K562 (cell line): ENCODE data around the gene SPECC1L. TPM values are rescaled to one million over a fixed set of nuclear protein-coding genes. Genes with fewer than 3 reads are reported as not detected.

Experiments used
- ATAC-seq: fragments of 200-7000 bp; cut with Tn5 transposase; 3 replicates; pipeline ENCODE4 v1.9.1; 2020; ENCODE audit warnings: moderate library complexity
- BruUV-seq: library from RNA; stranded (reverse); fragments of 400-500 nt; replicated peaks from 2 replicates; lab custom pipeline; 2021; lab: Mats Ljungman, UMichigan
- CTCF ChIA-PET: fragments of 300-600 bp; formaldehyde crosslinking; extraction: SDS; loops from one replicate; lab custom pipeline; 2021; ENCODE audit warnings: low intra/inter-chr PET ratio; lab: Yijun Ruan, JAX
- POLR2A ChIA-PET: fragments of 300-600, 350-650 bp; sonication (Branson Sonifier 250); formaldehyde crosslinking; extraction: SDS; loops from one replicate; lab custom pipeline; 2021; ENCODE audit warnings: antibody characterized with exemption, inconsistent platforms; lab: Yijun Ruan, JAX
- DNase-seq, 4 experiments: peaks; one replicate each; pipeline versions ENCODE4 v3.0.0 to v3.0.0-alpha.2; 2011 to 2018; ENCODE audit warnings: low spot score in 3 of 4, mixed read lengths in 3 of 4; ENCODE audit errors: extremely low read depth in 1 of 4
- FAIRE-seq: peaks from 2 replicates; lab custom pipeline; 2011; peaks lifted over from hg19 to GRCh38; lab: Jason Lieb, UNC
- H2AFZ ChIP-seq: 2 replicates; pipeline ENCODE4 v1.6.0; 2011; ENCODE audit warnings: low read depth, low read length, control low read depth, inconsistent platforms
- H3K27ac ChIP-seq: fragments of 200-600 bp; 3 replicates; pipeline ENCODE4 v1.8.0; 2011; ENCODE audit warnings: low read depth, mild to moderate bottlenecking, control low read depth, inconsistent platforms, low read length, moderate library complexity, mixed read lengths; ENCODE audit errors: extremely low read depth
- H3K27me3 ChIP-seq, 2 experiments: fragments of 300-600 bp in 1 of 2; 2 replicates in 1 of 2; 3 replicates in 1 of 2; pipeline versions ENCODE4 v1.6.0 to v1.8.0; 2011; ENCODE audit warnings: inconsistent platforms in 2 of 2, low read length in 2 of 2, mild to moderate bottlenecking in 1 of 2, mixed read lengths in 1 of 2, moderate library complexity in 1 of 2; ENCODE audit not compliant: control insufficient read depth in 2 of 2, insufficient read depth in 2 of 2
- H3K36me3 ChIP-seq: fragments of 300-600 bp; 3 replicates; pipeline ENCODE4 v1.8.0; 2011; ENCODE audit warnings: mild to moderate bottlenecking, low read length, inconsistent platforms; ENCODE audit not compliant: control insufficient read depth, insufficient read depth
- H3K4me1 ChIP-seq, 2 experiments: fragments of 200-600 bp in 1 of 2; replicated peaks in 1 of 2; 2 replicates in 1 of 2; 3 replicates in 1 of 2; pipeline versions ENCODE4 v1.5.1 to v1.8.0; 2011; ENCODE audit warnings: inconsistent platforms in 2 of 2, low read length in 2 of 2, mild to moderate bottlenecking in 1 of 2, mixed read lengths in 1 of 2, moderate library complexity in 1 of 2; ENCODE audit not compliant: control insufficient read depth in 2 of 2, insufficient read depth in 2 of 2
- H3K4me2 ChIP-seq: 2 replicates; pipeline ENCODE4 v1.6.1; 2011; ENCODE audit warnings: low read length, control low read depth, inconsistent platforms, mixed read lengths; ENCODE audit not compliant: insufficient read depth
- H3K4me3 ChIP-seq: fragments of 200-600 bp; sonication (generic), shearing (Covaris generic); 2 replicates; pipeline ENCODE4 v1.5.1; 2016; ENCODE audit warnings: control low read depth, inconsistent platforms
- H3K79me2 ChIP-seq: fragments of 200-600 bp; 3 replicates; pipeline ENCODE4 v1.8.0; 2011; ENCODE audit warnings: low read length, inconsistent platforms; ENCODE audit not compliant: control insufficient read depth, insufficient read depth
- H3K9ac ChIP-seq, 2 experiments: 2 replicates each; pipeline versions ENCODE4 v1.6.0 to v1.6.1; 2011; ENCODE audit warnings: low read depth in 2 of 2, low read length in 2 of 2, control low read depth in 1 of 2, inconsistent platforms in 1 of 2, mild to moderate bottlenecking in 1 of 2, mixed read lengths in 1 of 2; ENCODE audit not compliant: insufficient read depth in 1 of 2
- H3K9me1 ChIP-seq: one replicate; pipeline ENCODE4 v1.6.0; 2011; ENCODE audit warnings: inconsistent platforms, mild to moderate bottlenecking, low read length, moderate library complexity; ENCODE audit not compliant: control insufficient read depth, insufficient read depth
- H3K9me3 ChIP-seq: replicated peaks from 2 replicates; pipeline ENCODE4 v1.5.1; 2011; ENCODE audit warnings: low read depth, low read length, inconsistent platforms; ENCODE audit not compliant: control insufficient read depth, insufficient read depth
- H4K20me1 ChIP-seq: replicated peaks from 2 replicates; pipeline ENCODE4 v1.6.1; 2011; ENCODE audit warnings: low read length, inconsistent platforms, mixed read lengths; ENCODE audit not compliant: control insufficient read depth, insufficient read depth
- E2F8 ChIP-seq: fragments of 450-650 bp; IDR thresholded peaks from 2 replicates; pipeline ENCODE4 v1.7.1; 2018; ENCODE audit warnings: mild to moderate bottlenecking, low read depth; ENCODE audit not compliant: partially characterized antibody
- ETS1 ChIP-seq: conservative IDR thresholded peaks from 2 replicates; pipeline ENCODE4 v1.6.1; 2011; ENCODE audit warnings: low read depth, mild to moderate bottlenecking, low read length; ENCODE audit not compliant: control insufficient read depth
- ETV5 ChIP-seq: sonication (generic); formaldehyde crosslinking; IDR thresholded peaks from 2 replicates; pipeline ENCODE4 v1.4.0; 2020; ENCODE audit warnings: low read depth, mild to moderate bottlenecking, missing genetic modification reagents
- MLLT1 ChIP-seq, 2 experiments: fragments of 450-650 bp; IDR thresholded peaks; 2 replicates each; pipeline ENCODE4 v1.6.1; 2016
- POLR2G ChIP-seq: fragments of 200-400 bp; formaldehyde crosslinking; IDR thresholded peaks from 2 replicates; pipeline ENCODE4 v1.6.1; 2017; ENCODE audit warnings: low read depth, mild to moderate bottlenecking, antibody characterized with exemption, low read length, moderate library complexity
- ZNF232 ChIP-seq: sonication (generic); formaldehyde crosslinking; IDR thresholded peaks from 2 replicates; pipeline ENCODE4 v1.8.0; 2022; ENCODE audit warnings: mild to moderate bottlenecking, missing genetic modification reagents
- WGBS: fragments of 100-300 bp; shearing (Covaris generic); methylation state at CpG from one replicate; pipeline ENCODE4 v1.1.6; 2016; ENCODE audit warnings: low coverage, mixed read lengths; ENCODE audit not compliant: insufficient coverage; ENCODE audit errors: missing lambda C conversion rate; 5-methylcytosine and 5-hydroxymethylcytosine counted together
- in situ Hi-C: fragments of 300-500 bp; cut with MboI; formaldehyde crosslinking; loops from 4 replicates; pipeline ENCODE4 v1.15.0; 2018; ENCODE audit warnings: inconsistent platforms, mixed read lengths
- intact Hi-C: fragments of 100-400 bp; cut with micrococcal nuclease; formaldehyde crosslinking; loops from 2 replicates; pipeline ENCODE4 v1.14.2; 2022
- polyA plus RNA-seq, 8 experiments: library from polyadenylated mRNA; depleted of rRNA in 4 of 8; stranded (reverse) in 5 of 8; unstranded in 3 of 8; fragments of >200 nt; fragmentation: Nextera tagmentation in 2 of 8; fragmentation: Illumina TruSeq in 1 of 8; extraction: Ambion mirVana in 2 of 8; extraction: Trizol in 1 of 8; gene quantifications; 2 replicates each; pipeline versions ENCODE4 v1.2.1 to v1.2.3, GENCODE V29; 2011 to 2014; ENCODE audit warnings: inconsistent platforms in 1 of 8, missing spikeins in 1 of 8
- total RNA-seq, 7 experiments: library from RNA; depleted of rRNA in 6 of 7; stranded (reverse); fragments of >200 nt in 6 of 7; fragmentation: Illumina TruSeq in 2 of 7; extraction: Trizol in 2 of 7; gene quantifications; 2 replicates each; pipeline versions ENCODE4 v1.2.1 to v1.2.3, GENCODE V29; 2011 to 2021; ENCODE audit warnings: low replicate concordance in 1 of 7

Gene SPECC1L
- total and polyA plus RNA-seq, 9 of the 15 experiments (the other 6 are each of a cell fraction or from before 2014, with no cell fraction given) = 1.4 to 27.9 (median 14.5) TPM

GRCh38 chr22:24400034-24400725 lies 129.5 kb downstream of the SPECC1L start:
- ATAC-seq (no peak), DNase-seq (no peak), FAIRE-seq (no peak)
- no TSS peak for BruUV-seq
- intact Hi-C loops (no loop called here), in situ Hi-C loops (no loop called here)
- WGBS = 71% methylated on average over 8 of the region's 8 CpGs
- no peak overlapping the region for H3K4me2 ChIP-seq
- no peaks in the 10 kb centered on the region for H3K27me3 ChIP-seq
- no peaks in the 10 kb centered on the region for H3K79me2 ChIP-seq
- TF ChIP-seq POLR2G (no peak), ETV5 (no peak), ETS1 (no peak), E2F8 (no peak), ZNF232 (CRISPR knock-in tag) (no peak), MLLT1 (IDR thresholded peaks at IDR 0.05) (no peak)
- no peaks in the 10 kb centered on the region for H3K9me1 ChIP-seq
- ChIA-PET CTCF (no interaction called here), POLR2A (no interaction called here)
- H3K36me3 ChIP-seq = peaks cover 40% of the 10 kb centered on the region; the same call in 2 of the 3 replicates
- H3K9me3 ChIP-seq = no peaks in the 10 kb centered on the region
- H3K9ac ChIP-seq = no peak overlapping the region
- H3K27ac ChIP-seq = no peak overlapping the region
- H2AFZ ChIP-seq = no peak overlapping the region
- no peaks in the 10 kb centered on the region for H4K20me1 ChIP-seq
- no peaks in the 10 kb centered on the region for H3K4me1 ChIP-seq
- no peak overlapping the region for H3K4me3 ChIP-seq
